WTC11 (cell line): ENCODE results near the gene DHRSX.

ENCODE experiments used
- HMGA2 ChIP-seq: fragments of 250-450 bp; sonication (Bioruptor Pico); IDR thresholded peaks from 2 replicates; pipeline ENCODE4 v1.4.0; 2021; ENCODE audit warnings: mild to moderate bottlenecking, moderate library complexity
- NFE2L1 ChIP-seq: sonication (generic); formaldehyde crosslinking; IDR thresholded peaks from 2 replicates; pipeline ENCODE4 v1.8.1; 2023; ENCODE audit warnings: missing genetic modification reagents
- NR3C1 ChIP-seq: sonication (generic); formaldehyde crosslinking; conservative IDR thresholded peaks from 2 replicates; pipeline ENCODE4 v1.8.1; 2023; ENCODE audit warnings: low read depth, mild to moderate bottlenecking, missing genetic modification reagents
- TCF7 ChIP-seq: sonication (generic); formaldehyde crosslinking; IDR thresholded peaks from 2 replicates; pipeline ENCODE4 v1.8.0; 2022; ENCODE audit warnings: mild to moderate bottlenecking, low read depth, missing genetic modification reagents, moderate library complexity
- USF1 ChIP-seq: sonication (generic); formaldehyde crosslinking; IDR thresholded peaks from 2 replicates; pipeline ENCODE4 v1.8.0; 2022; ENCODE audit warnings: mild to moderate bottlenecking, missing genetic modification reagents
- TF ChIP-seq, protein P1 (sequence below): fragments of 200-600 bp; IDR thresholded peaks from 2 replicates; pipeline ENCODE4 v1.8.0; 2022; ENCODE audit warnings: antibody characterized with exemption
- TF ChIP-seq, protein P2 (sequence below): fragments of 250-450 bp; sonication (Bioruptor Pico); IDR thresholded peaks from 2 replicates; pipeline ENCODE4 v1.9.0; 2021; ENCODE audit warnings: mild to moderate bottlenecking, borderline replicate concordance
- TF ChIP-seq, protein P3 (sequence below): sonication (generic); formaldehyde crosslinking; conservative IDR thresholded peaks from 2 replicates; pipeline ENCODE4 v1.8.1; 2022; ENCODE audit warnings: mild to moderate bottlenecking, missing genetic modification reagents
- TF ChIP-seq, protein P4 (sequence below): fragments of 250-450 bp; sonication (Bioruptor Pico); IDR thresholded peaks from 2 replicates; pipeline ENCODE4 v1.8.0; 2021; ENCODE audit warnings: mild to moderate bottlenecking

- TF ChIP-seq, protein P1, sequence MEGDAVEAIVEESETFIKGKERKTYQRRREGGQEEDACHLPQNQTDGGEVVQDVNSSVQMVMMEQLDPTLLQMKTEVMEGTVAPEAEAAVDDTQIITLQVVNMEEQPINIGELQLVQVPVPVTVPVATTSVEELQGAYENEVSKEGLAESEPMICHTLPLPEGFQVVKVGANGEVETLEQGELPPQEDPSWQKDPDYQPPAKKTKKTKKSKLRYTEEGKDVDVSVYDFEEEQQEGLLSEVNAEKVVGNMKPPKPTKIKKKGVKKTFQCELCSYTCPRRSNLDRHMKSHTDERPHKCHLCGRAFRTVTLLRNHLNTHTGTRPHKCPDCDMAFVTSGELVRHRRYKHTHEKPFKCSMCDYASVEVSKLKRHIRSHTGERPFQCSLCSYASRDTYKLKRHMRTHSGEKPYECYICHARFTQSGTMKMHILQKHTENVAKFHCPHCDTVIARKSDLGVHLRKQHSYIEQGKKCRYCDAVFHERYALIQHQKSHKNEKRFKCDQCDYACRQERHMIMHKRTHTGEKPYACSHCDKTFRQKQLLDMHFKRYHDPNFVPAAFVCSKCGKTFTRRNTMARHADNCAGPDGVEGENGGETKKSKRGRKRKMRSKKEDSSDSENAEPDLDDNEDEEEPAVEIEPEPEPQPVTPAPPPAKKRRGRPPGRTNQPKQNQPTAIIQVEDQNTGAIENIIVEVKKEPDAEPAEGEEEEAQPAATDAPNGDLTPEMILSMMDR = no peak
- TF ChIP-seq, protein P2, sequence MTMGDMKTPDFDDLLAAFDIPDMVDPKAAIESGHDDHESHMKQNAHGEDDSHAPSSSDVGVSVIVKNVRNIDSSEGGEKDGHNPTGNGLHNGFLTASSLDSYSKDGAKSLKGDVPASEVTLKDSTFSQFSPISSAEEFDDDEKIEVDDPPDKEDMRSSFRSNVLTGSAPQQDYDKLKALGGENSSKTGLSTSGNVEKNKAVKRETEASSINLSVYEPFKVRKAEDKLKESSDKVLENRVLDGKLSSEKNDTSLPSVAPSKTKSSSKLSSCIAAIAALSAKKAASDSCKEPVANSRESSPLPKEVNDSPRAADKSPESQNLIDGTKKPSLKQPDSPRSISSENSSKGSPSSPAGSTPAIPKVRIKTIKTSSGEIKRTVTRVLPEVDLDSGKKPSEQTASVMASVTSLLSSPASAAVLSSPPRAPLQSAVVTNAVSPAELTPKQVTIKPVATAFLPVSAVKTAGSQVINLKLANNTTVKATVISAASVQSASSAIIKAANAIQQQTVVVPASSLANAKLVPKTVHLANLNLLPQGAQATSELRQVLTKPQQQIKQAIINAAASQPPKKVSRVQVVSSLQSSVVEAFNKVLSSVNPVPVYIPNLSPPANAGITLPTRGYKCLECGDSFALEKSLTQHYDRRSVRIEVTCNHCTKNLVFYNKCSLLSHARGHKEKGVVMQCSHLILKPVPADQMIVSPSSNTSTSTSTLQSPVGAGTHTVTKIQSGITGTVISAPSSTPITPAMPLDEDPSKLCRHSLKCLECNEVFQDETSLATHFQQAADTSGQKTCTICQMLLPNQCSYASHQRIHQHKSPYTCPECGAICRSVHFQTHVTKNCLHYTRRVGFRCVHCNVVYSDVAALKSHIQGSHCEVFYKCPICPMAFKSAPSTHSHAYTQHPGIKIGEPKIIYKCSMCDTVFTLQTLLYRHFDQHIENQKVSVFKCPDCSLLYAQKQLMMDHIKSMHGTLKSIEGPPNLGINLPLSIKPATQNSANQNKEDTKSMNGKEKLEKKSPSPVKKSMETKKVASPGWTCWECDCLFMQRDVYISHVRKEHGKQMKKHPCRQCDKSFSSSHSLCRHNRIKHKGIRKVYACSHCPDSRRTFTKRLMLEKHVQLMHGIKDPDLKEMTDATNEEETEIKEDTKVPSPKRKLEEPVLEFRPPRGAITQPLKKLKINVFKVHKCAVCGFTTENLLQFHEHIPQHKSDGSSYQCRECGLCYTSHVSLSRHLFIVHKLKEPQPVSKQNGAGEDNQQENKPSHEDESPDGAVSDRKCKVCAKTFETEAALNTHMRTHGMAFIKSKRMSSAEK (CRISPR knock-in tag) = no peak
- TF ChIP-seq TCF7 = no peak
- TF ChIP-seq NFE2L1 (CRISPR knock-in tag) = no peak
- no peak for TF ChIP-seq NR3C1
- TF ChIP-seq, protein P3, sequence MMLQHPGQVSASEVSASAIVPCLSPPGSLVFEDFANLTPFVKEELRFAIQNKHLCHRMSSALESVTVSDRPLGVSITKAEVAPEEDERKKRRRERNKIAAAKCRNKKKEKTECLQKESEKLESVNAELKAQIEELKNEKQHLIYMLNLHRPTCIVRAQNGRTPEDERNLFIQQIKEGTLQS (CRISPR knock-in tag) = no peak
- TF ChIP-seq USF1 (CRISPR knock-in tag) = no peak
- TF ChIP-seq, protein P4, sequence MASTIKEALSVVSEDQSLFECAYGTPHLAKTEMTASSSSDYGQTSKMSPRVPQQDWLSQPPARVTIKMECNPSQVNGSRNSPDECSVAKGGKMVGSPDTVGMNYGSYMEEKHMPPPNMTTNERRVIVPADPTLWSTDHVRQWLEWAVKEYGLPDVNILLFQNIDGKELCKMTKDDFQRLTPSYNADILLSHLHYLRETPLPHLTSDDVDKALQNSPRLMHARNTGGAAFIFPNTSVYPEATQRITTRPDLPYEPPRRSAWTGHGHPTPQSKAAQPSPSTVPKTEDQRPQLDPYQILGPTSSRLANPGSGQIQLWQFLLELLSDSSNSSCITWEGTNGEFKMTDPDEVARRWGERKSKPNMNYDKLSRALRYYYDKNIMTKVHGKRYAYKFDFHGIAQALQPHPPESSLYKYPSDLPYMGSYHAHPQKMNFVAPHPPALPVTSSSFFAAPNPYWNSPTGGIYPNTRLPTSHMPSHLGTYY (CRISPR knock-in tag) = no peak
- TF ChIP-seq HMGA2 (CRISPR knock-in tag) = no peak
These were observed 154.6 kb downstream of the DHRSX start for GRCh38 chrX:2346158-2346557.
